HG02610 (cell line): ENCODE data around the gene TMEM132D.

ENCODE experiments used
- ATAC-seq: cut with Tn5 transposase; IDR thresholded peaks from one replicate; pipeline ENCODE4 v1.9.1; 2021; ENCODE audit warnings: mild to moderate bottlenecking, moderate library complexity; ENCODE audit not compliant: unreplicated experiment

The TMEM132D gene

DNA sequence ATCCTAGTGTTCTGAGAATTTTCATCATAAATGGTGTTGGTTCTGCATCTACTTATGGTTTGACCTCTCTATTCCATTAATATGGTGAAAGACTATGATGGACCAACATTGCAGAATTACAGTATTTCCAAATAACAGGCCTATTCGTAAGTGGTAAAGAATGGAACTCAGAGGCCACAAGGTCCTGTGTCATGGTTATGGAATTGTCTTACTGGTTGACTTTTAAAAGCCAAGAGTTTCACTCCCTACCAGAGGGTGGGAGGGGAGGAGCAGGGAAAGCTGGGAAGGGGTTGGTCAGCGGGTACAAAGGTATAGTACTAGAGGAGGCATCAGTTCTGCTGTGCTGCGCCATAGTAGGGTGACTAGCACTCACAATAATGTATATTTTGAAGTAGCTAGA lies 153.4 kb downstream of the TMEM132D start:
- ATAC-seq = no peak

DNA sequence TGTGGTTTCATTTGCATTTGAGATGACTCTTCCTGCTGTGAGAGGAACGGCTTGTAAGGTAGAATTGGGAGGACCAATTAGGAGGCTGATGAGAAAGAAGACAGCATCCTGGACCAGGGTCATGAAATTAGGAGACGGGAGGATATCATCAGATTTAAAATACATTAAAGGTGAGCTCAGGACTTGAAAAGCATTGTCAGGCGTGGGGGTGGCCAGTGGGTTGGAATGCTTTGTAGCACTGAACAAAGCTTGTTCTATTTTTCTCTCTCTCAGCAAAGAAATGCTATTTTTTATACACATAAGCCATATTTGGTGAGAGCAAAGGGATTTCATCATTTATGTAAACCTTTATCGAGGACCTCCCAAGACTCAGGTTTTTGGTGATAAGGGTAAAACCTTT lies 157.5 kb downstream of the TMEM132D start:
- no peak for ATAC-seq

DNA sequence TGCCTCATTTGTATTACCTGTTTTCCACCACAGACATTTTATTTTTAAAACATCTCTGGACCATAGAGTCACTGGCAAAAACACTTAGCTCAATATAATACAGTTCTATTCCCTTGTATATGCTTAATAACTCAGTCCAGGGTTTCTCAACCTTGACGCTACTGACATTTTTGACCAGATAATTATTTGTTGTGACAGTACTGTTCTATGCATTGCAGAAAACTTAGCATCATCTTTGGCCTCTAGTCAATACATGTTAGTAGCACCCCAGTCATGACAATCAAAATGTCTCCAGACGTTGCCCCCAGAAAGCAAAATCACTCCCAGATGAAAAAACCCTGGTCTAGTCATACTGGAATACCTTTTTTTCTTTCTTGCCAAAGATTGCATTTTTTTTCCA lies 174.7 kb downstream of the TMEM132D start:
- ATAC-seq = no peak

DNA sequence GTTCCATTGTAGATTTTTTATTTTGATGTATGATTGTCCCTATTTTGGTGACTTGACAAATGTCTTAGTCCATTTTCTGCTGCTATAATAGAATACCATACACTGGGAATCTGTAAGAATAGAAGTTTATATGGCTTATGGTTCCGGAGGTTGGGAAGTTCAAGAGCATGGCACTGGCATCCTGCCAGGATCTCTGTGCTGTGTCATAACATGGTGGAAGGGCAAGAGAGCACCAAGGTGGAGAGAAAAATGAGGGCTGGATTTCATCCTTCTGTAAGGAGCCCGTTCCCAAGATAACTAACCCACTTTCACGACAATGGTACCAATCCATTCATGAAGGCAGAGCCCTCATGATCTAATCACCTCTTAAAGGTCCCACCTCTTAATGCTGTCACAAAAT lies 176.7 kb downstream of the TMEM132D start:
- no peak for ATAC-seq

DNA sequence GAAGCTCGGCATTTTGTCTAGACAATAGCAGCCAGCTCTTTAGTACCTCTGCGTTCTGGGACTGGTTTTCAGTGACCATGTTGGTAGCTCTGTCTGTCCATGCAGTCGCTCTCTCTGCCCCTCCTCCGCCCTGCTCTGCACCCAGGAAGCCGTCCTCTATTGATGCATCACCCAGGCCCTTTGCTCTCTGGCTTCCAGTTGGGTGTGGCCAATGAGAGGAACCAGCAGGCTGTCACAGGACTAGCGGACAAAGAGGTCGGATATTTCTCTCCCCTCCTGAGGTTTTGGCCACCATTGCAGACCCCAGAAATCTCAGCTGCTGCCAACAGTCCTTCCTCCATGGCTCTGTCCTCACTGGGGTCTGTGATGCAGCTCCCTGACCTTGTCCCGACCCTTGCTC lies 180.6 kb downstream of the TMEM132D start:
- ATAC-seq = no peak

DNA sequence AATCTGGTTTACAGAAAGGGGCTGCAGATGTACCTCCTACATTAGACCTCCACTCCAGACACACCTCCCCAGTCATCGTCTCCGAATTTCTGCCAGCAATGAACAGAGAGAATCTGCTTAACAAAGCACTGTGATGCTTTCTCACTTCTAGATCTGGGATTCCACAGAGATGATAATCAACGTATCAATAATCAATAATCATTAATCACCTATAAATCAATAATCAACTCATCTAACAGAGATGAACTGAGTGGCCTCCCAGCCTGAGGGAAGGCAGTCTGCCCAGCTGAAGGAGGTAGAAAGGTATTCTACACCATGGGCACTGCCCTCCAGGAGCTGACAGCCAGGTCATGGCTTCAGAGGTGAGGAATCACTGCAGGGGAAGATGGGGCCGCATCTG lies 183.2 kb downstream of the TMEM132D start:
- no peak for ATAC-seq

DNA sequence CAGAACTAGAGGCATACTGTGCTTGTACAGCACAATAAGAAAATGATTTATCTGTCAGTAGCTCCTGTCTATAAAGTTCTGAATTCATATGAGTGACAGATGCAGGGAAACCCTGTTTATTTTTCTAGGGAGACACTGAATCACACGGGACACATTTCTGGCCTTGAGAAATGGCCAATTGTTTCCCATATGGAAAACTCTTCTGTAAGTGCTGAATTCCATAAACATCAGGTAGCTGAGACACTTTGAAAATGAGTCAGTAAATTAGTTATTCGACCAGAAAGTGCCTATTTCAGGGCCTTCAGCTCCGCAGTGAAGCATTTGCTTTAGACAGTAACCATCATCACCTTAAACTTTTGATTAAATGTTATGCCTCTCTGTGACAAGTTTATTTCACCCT lies 184.4 kb downstream of the TMEM132D start:
- no peak for ATAC-seq

DNA sequence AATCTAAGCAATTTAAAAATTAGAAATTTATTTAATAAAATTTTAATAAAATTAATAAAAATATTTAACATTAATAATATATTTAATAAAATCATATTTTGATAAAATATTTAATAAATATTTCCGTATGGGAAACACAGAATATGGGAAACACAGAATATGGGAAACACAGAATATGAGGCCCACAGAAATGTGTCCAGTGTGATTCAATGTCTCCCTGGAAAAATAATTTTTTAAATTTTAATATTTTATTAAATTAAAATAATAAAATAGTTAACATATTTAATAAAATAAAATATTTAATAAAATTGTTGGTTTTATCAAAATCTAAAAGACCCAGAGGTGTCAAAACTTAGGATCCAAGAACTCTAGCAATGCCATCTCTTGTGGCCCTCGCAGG lies 186.4 kb downstream of the TMEM132D start:
- ATAC-seq = no peak

DNA sequence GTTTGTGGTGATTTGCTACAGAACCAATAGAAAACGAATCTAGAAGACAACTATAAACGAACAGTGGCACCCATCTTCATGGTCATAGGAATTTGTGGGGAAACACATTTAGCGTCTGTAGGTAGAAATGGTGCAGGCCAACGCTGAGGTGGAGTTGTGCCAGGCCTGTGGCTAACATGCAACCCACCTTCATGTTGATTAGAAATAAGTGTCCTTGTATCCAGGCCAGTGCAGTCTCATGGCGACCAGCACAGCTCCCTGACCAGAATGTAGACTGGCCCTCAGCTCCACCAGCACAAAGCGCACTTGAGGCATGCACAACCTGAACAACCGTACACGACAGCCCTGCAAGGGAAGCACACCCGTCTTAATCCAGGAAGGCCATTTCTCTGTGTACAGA lies 187.0 kb downstream of the TMEM132D start:
- ATAC-seq = no peak

DNA sequence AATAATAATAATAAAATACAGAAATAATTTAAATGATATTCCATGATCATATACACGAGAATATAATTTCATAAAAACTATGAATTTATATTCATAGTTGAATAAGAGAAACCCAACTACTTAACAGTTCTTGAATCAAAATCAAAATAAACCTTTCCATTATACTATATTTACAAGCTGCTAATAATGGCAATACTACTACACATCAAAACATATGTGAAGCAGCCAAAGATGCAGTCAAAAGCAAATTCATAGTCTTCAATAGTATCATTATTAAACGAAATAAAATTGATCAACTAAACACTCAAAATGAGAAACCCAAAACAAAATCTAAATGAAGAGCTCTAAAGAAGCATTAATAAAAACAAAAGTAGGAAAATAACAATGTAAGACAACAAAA lies 197.1 kb downstream of the TMEM132D start:
- ATAC-seq = no peak

DNA sequence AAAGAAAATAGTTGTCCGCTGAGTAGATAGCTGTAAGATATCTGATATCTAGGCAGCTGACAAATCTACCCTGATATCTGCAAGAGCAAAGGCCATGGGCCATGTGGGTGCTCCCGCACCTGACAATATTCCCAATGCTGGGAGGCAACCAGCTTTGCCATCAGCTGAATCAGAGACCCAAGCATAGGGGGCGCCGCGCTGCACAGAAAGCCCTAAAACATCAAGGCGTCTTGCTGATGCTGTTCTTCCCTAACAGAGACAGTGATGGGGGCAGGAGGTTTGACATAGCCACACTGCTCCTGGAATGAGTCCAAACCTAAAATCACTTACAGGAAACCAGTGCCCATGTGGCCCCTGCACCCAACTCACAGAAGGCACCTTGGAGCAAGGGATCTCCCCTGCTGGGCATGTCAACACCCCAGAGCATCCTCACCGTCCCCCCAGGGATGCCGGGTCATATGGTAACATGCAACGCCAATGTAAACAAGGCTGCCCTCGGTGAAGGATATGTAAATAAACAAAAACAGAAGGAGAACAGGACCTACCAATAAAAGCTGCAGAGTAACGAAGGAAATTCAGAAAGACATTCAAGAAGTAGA lies 199.5 kb downstream of the TMEM132D start:
- ATAC-seq = no peak

DNA sequence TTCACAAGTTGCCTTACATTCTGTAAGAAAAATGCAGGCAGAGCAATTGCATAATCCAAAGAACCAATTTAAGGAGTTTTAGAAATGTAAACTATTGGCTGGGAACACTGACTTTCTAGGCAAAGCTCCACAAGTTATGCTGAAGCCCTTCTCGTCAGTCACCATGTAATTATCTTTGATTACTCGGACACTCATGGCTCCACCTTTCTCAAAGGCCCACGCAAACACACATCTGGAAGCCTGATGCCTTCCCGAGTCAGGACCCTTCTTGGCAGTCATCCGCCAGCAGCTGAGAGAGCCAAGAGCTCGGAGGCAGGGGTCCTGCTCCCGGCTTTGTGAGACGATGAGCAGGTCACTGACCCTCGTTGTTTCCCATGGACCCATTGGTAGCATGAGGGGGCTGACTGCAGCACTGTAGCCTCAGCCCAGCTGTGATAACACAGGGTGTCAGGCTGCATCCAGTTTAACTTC lies 202.2 kb downstream of the TMEM132D start:
- no peak for ATAC-seq

DNA sequence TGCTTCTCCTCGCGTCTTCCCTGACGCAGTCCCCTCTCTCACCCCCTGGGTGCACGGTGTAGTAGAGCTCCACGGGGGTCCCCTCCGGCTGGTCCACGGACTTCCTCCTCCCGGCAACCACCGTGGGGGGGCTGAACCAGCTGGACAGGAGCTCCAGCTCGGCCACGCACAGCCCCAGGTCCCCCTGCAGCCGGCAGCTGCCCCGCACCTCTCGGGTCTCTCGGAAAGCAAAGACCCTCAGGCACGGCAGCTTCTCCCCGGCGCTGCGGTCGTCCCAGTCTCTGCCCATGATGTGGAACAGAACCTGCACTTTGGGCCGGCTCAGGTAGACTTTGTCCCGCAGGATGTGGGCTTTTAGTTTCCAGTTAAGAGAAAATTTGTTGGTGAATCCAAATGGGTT lies 203.8 kb downstream of the TMEM132D start:
- ATAC-seq = no peak

DNA sequence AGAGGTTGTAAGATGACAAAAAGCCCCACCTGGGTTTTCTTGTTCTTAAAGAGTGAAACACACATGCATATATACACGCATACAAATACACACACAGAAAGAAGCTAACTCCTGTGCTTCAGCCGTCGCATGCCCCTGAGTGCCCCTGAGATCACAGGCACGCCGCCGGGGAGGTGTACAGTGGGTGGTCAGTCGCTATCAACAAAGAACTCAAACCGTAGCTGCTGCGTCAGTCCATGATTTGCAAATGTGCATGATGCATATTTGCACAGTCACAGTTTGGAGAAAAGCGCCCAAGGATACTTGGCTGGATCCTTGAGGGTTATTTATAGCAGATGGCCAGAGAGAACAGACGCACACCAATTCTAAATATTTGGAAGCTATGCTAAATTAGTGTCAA lies 206.9 kb downstream of the TMEM132D start:
- ATAC-seq = no peak

DNA sequence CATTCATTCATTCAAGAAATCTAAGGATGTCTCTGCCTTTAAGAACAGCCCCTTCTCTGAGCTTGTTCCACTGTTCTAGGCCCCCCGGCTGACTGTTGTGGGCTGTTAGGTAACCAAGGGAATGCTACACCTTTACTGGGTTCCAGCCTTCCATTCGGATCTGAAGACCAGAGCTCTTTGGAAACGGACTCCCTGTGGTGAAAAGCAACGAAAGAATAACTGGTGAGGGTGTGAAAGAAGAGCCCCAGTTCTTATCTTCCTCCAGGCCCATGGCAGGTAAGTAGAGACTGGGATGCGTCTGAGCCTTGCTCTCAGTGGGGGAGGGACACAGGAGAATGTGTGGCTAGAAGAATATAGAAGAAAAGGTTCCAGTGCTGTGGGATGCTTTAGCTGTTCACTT lies 207.4 kb downstream of the TMEM132D start:
- ATAC-seq = no peak

DNA sequence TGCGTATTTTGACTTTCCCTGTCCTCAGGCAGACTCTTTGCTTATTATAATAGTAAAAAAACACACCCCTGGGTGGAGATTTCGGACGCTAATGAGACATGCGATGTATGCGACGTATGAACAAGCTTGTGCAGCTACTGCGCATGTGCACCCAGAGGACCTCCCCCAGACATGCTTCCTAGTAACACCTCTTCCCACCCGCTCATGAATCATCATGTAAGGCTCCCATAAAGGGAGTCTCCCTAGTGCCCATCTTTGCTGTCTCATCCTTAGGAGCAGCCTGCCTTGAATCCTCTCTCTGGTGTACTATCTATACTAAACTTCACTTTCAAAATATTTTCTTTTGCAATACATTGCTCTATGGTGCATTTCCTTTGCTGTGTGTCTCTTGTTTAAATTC lies 210.1 kb downstream of the TMEM132D start:
- no peak for ATAC-seq

DNA sequence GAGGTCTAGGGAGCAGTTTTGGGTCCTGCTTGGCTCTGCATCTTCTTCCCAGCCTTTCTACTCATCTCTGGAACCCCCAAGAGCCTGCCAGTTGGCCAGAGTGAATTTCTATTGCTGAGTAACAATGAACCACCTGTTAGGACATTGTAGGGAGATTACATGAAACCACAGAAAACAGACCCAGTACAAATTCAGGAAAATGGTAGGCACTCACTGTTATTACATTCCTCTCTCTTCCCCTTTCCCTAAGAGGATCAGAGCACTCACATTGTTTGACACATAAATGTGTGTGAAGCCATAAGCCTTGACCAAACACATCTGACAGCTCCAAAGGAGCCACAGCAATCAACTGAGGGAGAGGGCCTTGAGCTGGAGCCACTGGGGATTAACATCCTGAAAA lies 216.1 kb downstream of the TMEM132D start:
- no peak for ATAC-seq

DNA sequence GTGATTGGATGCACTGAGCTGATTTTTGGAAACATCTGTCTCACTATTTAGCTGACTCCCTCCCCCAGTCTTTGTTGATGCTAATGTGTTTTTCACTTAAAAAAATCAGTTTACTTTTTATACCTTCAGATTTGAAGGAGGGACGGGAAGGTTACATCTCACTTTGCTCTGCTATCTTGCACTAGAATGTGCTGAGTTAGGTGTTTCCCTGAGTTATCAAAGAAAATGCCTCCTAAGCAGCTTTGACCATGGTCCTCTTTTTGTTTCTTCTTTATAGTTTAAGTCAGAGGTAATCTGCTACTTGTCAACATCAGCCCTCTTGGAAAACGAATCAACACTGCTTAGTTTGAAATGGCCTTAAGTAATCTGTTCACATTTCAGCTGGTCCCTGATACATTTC lies 222.0 kb downstream of the TMEM132D start:
- no peak for ATAC-seq

DNA sequence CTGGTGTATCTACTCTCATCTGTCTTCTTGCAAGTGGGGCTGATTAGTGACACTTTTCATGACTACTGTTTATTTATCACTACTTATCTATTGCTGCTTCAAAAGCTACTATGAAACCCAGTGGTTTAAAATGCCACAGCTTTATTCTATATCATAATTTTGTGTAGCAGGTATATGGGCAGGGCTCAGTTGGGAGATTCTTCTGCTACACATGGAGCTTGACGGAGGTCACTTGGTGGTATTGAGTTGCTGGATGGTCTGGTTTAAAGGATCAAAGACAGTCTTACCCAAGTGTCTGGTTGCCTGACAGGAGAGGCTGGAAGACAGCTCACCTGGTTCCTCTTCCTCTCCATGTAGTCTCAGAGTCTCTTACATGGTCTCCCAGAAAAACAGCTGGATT lies 222.7 kb downstream of the TMEM132D start:
- no peak for ATAC-seq

DNA sequence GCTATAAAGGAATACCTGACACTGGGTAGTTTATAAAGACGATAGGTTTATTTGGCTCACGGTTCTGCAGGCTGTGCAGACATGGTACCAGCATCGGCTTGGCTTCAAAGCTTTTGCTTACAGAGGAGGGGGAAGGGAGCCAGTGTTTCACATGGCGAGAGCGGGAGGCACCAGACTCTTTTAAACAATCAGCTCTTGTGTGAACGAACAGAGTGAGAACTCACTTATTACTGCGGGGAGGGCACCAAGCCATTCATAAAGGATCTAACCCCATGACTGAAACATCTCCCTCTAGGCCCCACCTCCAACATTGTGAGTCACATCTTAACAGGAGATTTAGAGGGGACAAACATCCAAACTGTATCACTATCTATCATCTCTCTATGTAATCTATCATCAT lies 227.4 kb downstream of the TMEM132D start:
- no peak for ATAC-seq

DNA sequence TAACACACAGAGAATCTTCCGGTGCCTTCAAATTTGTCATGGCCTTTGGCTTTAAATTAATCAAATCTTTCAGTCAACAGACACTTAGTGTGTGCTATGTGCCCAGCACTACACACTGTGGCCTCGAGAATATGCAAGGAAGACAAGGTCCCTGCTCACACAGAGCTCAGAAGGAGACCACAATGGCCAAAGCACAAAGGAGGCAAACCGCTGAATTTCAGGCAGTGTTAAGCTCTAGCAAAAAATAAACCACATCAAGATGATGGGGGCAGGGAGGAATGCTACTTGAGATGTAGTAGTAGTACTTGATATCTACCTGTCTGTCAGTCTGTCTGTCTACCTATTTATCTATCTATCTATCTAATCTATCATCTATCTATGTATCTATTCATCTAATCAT lies 227.9 kb downstream of the TMEM132D start:
- no peak for ATAC-seq

DNA sequence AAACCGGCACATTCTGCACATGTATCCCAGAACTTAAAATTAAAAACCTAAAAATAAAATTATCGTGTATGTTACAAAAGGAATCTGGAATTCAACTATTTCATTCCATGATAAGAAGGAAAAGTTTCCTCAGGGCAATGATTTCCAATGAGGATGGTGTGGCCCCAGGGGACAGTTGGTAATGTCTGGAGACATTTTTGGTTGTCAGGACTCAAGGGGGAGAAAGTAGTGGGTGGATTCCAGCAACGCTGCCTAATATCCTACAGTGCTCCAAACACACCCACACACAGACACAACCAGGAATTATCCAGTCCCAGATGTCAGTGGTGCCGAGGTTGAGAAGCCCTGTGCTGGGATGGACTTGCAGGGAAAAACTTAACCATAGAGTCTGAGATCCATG lies 228.3 kb downstream of the TMEM132D start:
- no peak for ATAC-seq

DNA sequence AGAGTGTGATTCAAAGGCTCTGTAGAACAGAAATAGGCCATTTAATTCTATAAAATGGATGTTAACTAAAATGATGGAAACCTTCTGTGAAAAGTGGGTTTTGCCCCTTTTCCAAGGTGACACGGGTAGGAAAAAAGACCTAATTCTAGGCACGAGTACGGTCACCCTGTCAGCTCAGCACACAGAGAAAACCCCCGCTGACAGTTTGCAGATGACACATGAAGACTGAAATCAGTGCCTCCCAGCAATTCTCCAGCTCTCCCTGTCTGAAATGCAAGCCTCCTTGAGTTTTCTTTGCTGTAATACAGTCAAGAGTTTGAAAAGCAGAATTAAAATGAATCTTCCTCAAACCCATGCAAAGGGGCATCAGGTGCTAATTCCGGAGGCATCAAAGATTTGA lies 230.0 kb downstream of the TMEM132D start:
- ATAC-seq = no peak

DNA sequence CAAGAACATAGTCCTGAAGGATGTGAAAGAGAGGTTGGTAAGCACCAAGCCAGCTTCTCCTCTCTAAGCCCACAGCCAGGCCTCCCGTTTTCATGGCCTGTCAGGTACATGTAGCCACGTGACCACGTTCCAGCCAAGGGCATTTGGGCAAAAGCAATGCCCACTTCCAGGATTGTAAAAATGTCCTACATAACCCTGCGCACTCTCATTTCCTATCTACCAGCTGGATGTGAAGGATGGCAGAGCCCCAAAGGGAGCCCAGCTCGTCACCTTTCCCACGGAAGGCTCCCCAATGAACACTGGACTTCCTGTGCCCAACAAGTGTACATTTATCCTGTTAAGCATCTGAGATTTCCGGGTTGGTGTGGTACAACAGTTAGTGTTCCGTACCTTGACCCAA lies 231.7 kb downstream of the TMEM132D start:
- no peak for ATAC-seq
